GM12872 (cell line): ENCODE results near the gene LDHD.
A peak's percentile ranks its signal among the peaks of the same experiment; 100 is the strongest.

Experiments used
- TF ChIP-seq, protein P1 (sequence below): IDR thresholded peaks from 3 replicates; pipeline ENCODE4 v1.5.1; 2011; ENCODE audit warnings: low read depth, mild to moderate bottlenecking, low read length, moderate library complexity; ENCODE audit not compliant: insufficient read depth

The LDHD gene

DNA sequence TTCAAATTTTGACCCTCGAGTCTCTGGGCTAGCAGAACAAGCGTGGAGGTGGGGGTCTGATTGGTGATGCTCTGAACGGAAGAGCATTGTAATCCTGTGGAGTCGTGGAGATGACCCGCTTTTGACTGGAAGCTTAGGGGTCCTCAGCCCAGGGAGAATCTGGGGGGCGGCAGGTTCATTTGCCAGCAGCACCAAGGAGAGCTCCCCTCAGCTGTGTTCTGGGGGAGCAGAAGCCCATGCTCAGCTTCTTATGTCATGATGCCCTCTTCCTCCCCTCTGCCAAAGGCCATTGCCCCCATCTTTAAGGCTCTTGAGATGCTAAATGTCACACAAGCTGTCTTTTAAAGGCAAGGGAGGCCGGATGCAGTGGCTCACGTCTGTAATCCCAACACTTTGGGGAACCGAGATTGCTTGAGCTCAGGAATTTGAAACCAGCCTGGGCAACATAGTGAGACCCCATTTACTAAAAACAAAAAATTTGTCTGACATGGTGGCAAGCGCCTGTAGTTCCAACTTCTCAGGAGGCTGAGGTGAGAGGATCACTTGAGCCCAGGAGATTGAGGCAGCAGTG lies 19.3 kb downstream of the LDHD start:
- TF ChIP-seq, protein P1, sequence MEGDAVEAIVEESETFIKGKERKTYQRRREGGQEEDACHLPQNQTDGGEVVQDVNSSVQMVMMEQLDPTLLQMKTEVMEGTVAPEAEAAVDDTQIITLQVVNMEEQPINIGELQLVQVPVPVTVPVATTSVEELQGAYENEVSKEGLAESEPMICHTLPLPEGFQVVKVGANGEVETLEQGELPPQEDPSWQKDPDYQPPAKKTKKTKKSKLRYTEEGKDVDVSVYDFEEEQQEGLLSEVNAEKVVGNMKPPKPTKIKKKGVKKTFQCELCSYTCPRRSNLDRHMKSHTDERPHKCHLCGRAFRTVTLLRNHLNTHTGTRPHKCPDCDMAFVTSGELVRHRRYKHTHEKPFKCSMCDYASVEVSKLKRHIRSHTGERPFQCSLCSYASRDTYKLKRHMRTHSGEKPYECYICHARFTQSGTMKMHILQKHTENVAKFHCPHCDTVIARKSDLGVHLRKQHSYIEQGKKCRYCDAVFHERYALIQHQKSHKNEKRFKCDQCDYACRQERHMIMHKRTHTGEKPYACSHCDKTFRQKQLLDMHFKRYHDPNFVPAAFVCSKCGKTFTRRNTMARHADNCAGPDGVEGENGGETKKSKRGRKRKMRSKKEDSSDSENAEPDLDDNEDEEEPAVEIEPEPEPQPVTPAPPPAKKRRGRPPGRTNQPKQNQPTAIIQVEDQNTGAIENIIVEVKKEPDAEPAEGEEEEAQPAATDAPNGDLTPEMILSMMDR, result no peak

DNA sequence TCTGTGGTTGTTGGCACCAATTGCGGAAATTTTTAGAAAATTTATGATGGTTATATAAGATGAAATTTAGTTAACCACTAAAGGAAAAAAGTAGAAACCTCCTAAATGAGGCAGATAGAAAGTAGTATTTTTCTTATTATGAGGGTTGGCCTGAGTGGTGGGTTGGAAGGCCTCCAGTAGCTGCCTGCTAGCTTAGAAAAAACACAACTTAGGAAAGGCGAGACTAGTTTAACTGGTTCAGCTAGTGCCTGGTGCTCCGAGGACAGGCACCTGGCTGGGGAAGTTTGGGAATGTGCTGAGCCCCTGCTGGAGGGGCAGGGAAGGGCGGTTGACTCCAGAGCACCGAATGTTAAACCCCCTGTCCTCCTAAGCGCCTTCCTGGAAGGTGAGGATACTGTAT lies 19.9 kb downstream of the LDHD start:
- TF ChIP-seq, protein P1, result peak; percentile 30; the same call in 1 of the 3 replicates

DNA sequence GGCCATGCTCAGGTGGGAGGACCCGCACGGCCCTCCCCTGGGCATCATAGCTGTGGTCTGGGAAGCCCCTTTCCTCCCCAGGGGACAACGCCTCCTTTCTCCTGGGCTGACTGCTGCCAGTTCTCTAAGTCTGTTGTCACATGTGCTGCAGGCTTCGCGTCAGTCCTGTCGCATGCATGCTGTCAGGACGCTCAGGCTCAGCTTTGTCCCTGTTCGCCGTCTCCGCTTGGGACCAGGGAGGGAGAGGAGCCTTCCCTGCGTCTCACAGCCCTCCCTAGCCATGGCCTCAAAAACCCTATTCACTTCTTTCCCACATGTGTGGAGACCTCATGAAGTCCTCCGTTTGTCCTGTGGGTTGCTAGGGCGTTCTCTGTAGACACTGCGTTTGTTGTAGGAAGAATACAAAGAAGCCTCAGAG lies 21.4 kb downstream of the LDHD start:
- TF ChIP-seq, protein P1, result 0 out of 3 replicates have a peak, but pooled peaks have one; percentile 5

DNA sequence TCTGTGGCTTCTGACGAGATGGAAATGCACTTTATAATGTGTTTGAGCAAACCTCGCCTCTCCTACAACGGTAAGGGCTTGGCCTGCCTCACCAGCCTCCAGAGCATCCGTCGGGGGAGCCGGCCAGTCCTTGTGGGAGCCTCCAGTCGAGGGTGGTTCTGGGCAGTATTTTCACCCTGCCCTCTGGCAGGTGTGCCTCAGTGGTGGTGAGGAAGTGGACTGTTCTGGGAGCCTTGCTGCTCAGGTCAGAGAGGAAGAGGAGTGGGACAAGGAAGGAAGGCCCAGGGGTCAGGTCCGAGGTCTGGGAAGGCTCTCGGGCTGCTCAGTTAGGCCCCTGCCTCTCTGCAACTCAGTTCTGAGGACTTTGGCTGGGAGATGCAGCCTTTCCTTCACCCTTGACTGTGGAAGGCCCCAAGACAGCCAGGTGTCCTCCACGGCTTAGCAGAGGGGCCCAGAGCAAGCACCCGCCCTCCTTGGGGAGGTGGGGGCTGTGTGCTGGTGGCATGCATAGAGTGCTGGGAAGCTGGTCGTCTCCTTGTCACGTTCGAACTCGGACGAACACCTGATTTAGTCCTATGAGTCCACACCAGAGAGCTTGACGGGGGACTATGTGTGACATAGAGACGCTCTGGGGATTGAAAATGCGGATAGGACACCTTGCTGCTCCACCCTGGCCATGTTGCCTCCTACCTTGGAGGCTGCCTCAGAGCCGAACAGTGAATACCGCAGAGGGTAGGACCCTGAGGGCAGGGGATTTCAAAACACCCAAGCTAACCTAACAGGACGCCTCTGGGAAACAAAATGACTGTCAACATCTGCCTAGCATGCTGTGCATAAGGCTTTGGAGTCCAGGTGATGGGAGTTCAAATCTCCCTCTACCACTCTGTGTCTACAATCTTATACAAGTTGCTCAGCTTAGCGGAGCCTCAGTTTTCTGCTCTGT lies 22.7 kb downstream of the LDHD start:
- TF ChIP-seq, protein P1, result no peak

DNA sequence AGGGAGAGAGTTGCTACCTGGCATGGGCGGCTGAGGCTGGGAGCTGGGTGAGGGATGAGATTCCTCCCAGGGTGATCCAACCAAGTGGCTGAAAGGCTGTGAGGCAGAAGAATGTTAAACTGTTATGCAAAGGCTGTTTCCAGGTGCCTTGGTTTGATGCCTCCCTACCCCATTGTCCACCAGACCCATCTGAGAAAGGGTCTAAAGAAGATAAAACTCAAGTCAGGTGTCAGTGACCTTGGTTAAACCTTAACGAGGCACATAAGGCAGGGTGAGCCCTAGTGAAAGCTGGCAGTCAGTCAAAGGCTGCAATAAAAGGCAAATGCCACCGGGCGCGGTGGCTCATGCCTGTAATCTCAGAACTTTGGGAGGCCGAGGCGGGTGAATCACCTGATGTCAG lies 23.8 kb downstream of the LDHD start:
- TF ChIP-seq, protein P1, result no peak

DNA sequence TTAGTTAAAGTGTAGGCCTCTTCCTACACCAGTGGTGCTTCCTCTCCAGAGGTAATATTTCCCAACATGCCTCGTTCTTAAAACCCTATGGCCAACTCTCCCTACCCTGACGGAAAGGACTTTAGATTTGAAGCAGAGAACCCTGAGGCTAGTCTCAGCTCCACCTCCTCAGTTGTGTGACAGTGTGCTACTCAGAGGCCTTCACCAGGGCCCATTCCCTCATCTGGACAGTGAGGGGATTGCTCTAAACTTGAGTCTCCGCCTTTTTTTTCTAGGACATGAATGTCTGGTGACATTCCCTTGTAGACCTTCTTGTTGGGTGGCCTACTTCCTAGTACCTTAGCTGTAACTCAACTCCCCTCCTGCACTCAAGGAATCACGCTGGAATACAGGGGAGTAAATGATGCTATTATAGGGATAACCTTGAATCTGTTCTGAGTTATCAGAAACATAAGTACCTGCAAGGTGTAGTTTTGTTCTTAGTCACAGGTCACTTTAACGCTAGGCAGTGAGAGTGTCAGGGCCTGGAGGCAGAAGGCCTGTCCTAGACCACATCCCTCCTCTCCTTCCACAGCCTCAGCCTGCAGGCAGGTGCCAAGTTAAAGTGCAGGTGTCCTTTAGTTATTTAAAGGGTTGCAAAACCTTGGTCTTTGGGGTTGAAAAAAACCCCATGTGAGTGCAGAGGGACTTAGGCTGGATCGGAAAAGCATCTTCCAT lies 26.9 kb downstream of the LDHD start:
- TF ChIP-seq, protein P1, result no peak

DNA sequence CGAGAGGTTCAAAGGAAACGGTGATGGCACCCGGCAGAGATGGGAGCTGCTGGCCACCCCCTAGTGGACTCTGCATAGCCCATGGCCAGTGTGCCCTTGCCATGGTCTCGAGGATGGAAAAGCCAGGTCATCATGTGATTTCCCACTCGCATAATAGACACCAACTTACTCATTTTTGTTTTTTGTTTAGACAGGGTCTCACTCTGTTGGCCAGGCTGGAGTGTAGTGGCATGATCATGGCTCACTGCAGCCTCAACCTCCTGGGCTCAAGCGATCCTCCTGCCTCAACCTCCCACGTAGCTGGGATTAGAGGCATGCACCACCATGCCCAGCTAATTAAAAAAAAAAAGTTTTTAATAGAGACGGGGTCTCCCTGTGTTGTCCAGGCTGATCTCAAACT lies 27.6 kb downstream of the LDHD start:
- TF ChIP-seq, protein P1, result no peak
